GM12878 (cell line): Measurements from ENCODE around the gene RERE. TPM values are rescaled to one million over a fixed set of nuclear protein-coding genes. Genes with fewer than 3 reads are reported as not detected.

Experiments
- ATAC-seq: fragments of 200-7000 bp; cut with Tn5 transposase; 3 replicates; pipeline ENCODE4 v1.9.1; 2020; ENCODE audit warnings: mild to moderate bottlenecking, moderate library complexity
- BruUV-seq: library from RNA; stranded (reverse); fragments of 400-500 nt; replicated peaks from 2 replicates; lab custom pipeline; 2021; lab: Mats Ljungman, UMichigan
- CTCF ChIA-PET: fragments of 300-600 bp; sonication (Branson Sonifier 250); formaldehyde crosslinking; extraction: SDS; loops from one replicate; lab custom pipeline; 2021; ENCODE audit warnings: inconsistent platforms; lab: Yijun Ruan, JAX
- POLR2A ChIA-PET: fragments of 350-600 bp; formaldehyde crosslinking; extraction: SDS; loops from one replicate; lab custom pipeline; 2021; ENCODE audit warnings: inconsistent platforms; lab: Charles Lee
- RAD21 ChIA-PET: fragments of 300-600 bp; sonication (Branson Sonifier 250); formaldehyde crosslinking; loops from one replicate; lab custom pipeline; 2023; ENCODE audit warnings: antibody characterized with exemption; ENCODE audit not compliant: unreplicated experiment; lab: Charles Lee
- SMC1A ChIA-PET: fragments of 300-600 bp; sonication (Branson Sonifier 250); formaldehyde crosslinking; loops from one replicate; lab custom pipeline; 2023; ENCODE audit not compliant: unreplicated experiment, uncharacterized antibody; lab: Charles Lee
- DNase-seq: peaks from one replicate; pipeline ENCODE4 v3.0.0-alpha.2; 2011; ENCODE audit warnings: low read depth, low spot score
- FAIRE-seq: peaks from 3 replicates; lab custom pipeline; 2011; peaks lifted over from hg19 to GRCh38; lab: Jason Lieb, UNC
- H2AFZ ChIP-seq: 2 replicates; pipeline ENCODE4 v1.6.0; 2011; ENCODE audit warnings: low read depth, low read length, control low read depth; ENCODE audit not compliant: control insufficient read depth
- H3K27ac ChIP-seq: 2 replicates; pipeline ENCODE4 v1.5.1; 2011; ENCODE audit warnings: control low read depth; ENCODE audit not compliant: control insufficient read depth, insufficient read depth
- H3K27me3 ChIP-seq, 2 experiments: replicated peaks in 1 of 2; 2 replicates each; pipeline versions ENCODE4 v1.6.0 to v1.6.1; 2011; ENCODE audit warnings: low read length in 1 of 2; ENCODE audit not compliant: control insufficient read depth in 2 of 2, insufficient read depth in 2 of 2
- H3K36me3 ChIP-seq, 2 experiments: 2 replicates each; pipeline ENCODE4 v1.5.1; 2011; ENCODE audit warnings: low read length in 1 of 2; ENCODE audit not compliant: control insufficient read depth in 2 of 2, insufficient read depth in 2 of 2
- H3K4me1 ChIP-seq: 2 replicates; pipeline ENCODE4 v1.6.1; 2011; ENCODE audit warnings: mild to moderate bottlenecking, low read length, moderate library complexity, mixed read lengths; ENCODE audit not compliant: control insufficient read depth, insufficient read depth
- H3K4me2 ChIP-seq: 2 replicates; pipeline ENCODE4 v1.6.0; 2011; ENCODE audit warnings: control low read depth; ENCODE audit not compliant: control insufficient read depth, insufficient read depth
- H3K4me3 ChIP-seq: fragments of 200-600 bp; sonication (generic); 2 replicates; pipeline ENCODE4 v1.5.1; 2016
- H3K79me2 ChIP-seq: 2 replicates; pipeline ENCODE4 v1.6.0; 2011; ENCODE audit warnings: low read length; ENCODE audit not compliant: control insufficient read depth, insufficient read depth
- H3K9ac ChIP-seq: 2 replicates; pipeline ENCODE4 v1.8.0; 2011; ENCODE audit warnings: low read length, control low read depth, mixed read lengths; ENCODE audit not compliant: control insufficient read depth, insufficient read depth
- H3K9me3 ChIP-seq: replicated peaks from 3 replicates; pipeline ENCODE4 v1.5.1; 2011; ENCODE audit warnings: mild to moderate bottlenecking, low read length; ENCODE audit not compliant: control insufficient read depth, insufficient read depth
- H4K20me1 ChIP-seq: 2 replicates; pipeline ENCODE4 v1.6.0; 2011; ENCODE audit not compliant: control insufficient read depth, insufficient read depth
- BACH1 ChIP-seq: fragments of 450-650 bp; IDR thresholded peaks from 2 replicates; pipeline ENCODE4 v1.6.1; 2017; ENCODE audit warnings: mild to moderate bottlenecking, borderline replicate concordance
- CBFB ChIP-seq: IDR thresholded peaks from 2 replicates; pipeline ENCODE4 v1.6.1; 2016; ENCODE audit warnings: antibody characterized with exemption, low read depth
- EED ChIP-seq: sonication (generic); IDR thresholded peaks from 2 replicates; pipeline ENCODE4 v1.6.1; 2016; ENCODE audit warnings: antibody characterized with exemption, low read depth
- FOS ChIP-seq: IDR thresholded peaks from 3 replicates; pipeline ENCODE4 v1.6.1; 2011; ENCODE audit warnings: borderline replicate concordance; ENCODE audit not compliant: insufficient read length; ENCODE audit errors: extremely low read depth
- IRF3 ChIP-seq: fragments of 450-650 bp; IDR thresholded peaks from 2 replicates; pipeline ENCODE4 v1.6.1; 2014; ENCODE audit warnings: mild to moderate bottlenecking
- JUNB ChIP-seq: IDR thresholded peaks from 2 replicates; pipeline ENCODE4 v1.6.1; 2016; ENCODE audit warnings: antibody characterized with exemption, mild to moderate bottlenecking
- JUND ChIP-seq: IDR thresholded peaks from 2 replicates; pipeline ENCODE4 v1.6.1; 2012; ENCODE audit warnings: low read depth, mild to moderate bottlenecking, low read length, improper control_type of control experiment, moderate library complexity
- POLR2AphosphoS5 ChIP-seq: IDR thresholded peaks from 2 replicates; pipeline ENCODE4 v1.6.1; 2011; ENCODE audit warnings: mild to moderate bottlenecking, low read length, inconsistent platforms
- RAD51 ChIP-seq: fragments of 450-650 bp; IDR thresholded peaks from 2 replicates; pipeline ENCODE4 v1.6.1; 2016; ENCODE audit warnings: moderate library complexity, mild to moderate bottlenecking, inconsistent platforms
- RCOR1 ChIP-seq: conservative IDR thresholded peaks from 2 replicates; pipeline ENCODE4 v1.6.1; 2012; ENCODE audit warnings: low read depth, low read length, improper control_type of control experiment
- RUNX3 ChIP-seq: IDR thresholded peaks from 2 replicates; pipeline ENCODE4 v1.6.1; 2012; ENCODE audit warnings: low read length, inconsistent platforms
- SUZ12 ChIP-seq: fragments of 200-600 bp; sonication (generic); IDR thresholded peaks from one replicate; pipeline ENCODE4 v1.6.1; 2018; ENCODE audit warnings: antibody characterized with exemption, mild to moderate bottlenecking; ENCODE audit not compliant: unreplicated experiment
- ZNF24 ChIP-seq: fragments of 450-650 bp; IDR thresholded peaks from 2 replicates; pipeline ENCODE4 v1.6.1; 2017; ENCODE audit warnings: antibody characterized with exemption, mild to moderate bottlenecking
- ZNF384 ChIP-seq: IDR thresholded peaks from 2 replicates; pipeline ENCODE4 v1.6.1; 2012; ENCODE audit warnings: low read depth, mild to moderate bottlenecking, low read length, improper control_type of control experiment, borderline replicate concordance
- WGBS: methylation state at CpG from one replicate; pipeline ENCODE4 v1.1.6; 2016; ENCODE audit warnings: low lambda C conversion rate; ENCODE audit not compliant: insufficient replicate concordance, insufficient coverage; ENCODE audit errors: missing lambda C conversion rate; 5-methylcytosine and 5-hydroxymethylcytosine counted together
- in situ Hi-C: fragments of 300-500 bp; cut with MboI; formaldehyde crosslinking; loops from 9 replicates; pipeline ENCODE4 v1.14.3; 2018; ENCODE audit warnings: mixed read lengths
- intact Hi-C: fragments of 100-400 bp; cut with micrococcal nuclease; formaldehyde crosslinking; loops from one replicate; pipeline ENCODE4 v1.14.2; 2022; ENCODE audit not compliant: unreplicated experiment
- polyA plus RNA-seq, 11 experiments: library from polyadenylated mRNA; depleted of rRNA in 4 of 11; unstranded in 6 of 11; stranded (reverse) in 5 of 11; fragments of >200 nt; fragmentation: Nextera tagmentation in 4 of 11; fragmentation: Illumina TruSeq in 1 of 11; extraction: Ambion mirVana in 4 of 11; extraction: Trizol in 1 of 11; gene quantifications; 1 replicate in 1 of 11; 2 replicates in 10 of 11; pipeline versions ENCODE4 v1.2.1 to v1.2.3, GENCODE V29; 2011 to 2016; ENCODE audit warnings: inconsistent platforms in 2 of 11, missing spikeins in 2 of 11, low read depth in 1 of 11
- total RNA-seq, 4 experiments: library from RNA; depleted of rRNA in 3 of 4; stranded (reverse); fragments of >200 nt in 3 of 4; fragmentation: Illumina TruSeq in 1 of 4; extraction: Trizol in 1 of 4; gene quantifications; 2 replicates each; pipeline versions ENCODE4 v1.2.1 to v1.2.3, GENCODE V29; 2013 to 2021

RERE gene
- total and polyA plus RNA-seq, 10 of the 15 experiments (the other 5 are each of a cell fraction or from before 2014, with no cell fraction given): 5.2 to 60.5 (median 20.2) TPM

GRCh38 chr1:8547791-8548190 is 269.6 kb downstream of the RERE start:
- no peak for ATAC-seq
- no peak overlapping the region for H3K4me3 ChIP-seq
- TF ChIP-seq ZNF24 (no peak), BACH1 (no peak)
- FAIRE-seq: no peak
- peaks cover 2 to 4% of the 10 kb centered on the region in 2 experiments; a peak in 2 of 4 replicates for H3K36me3 ChIP-seq
- no TSS peak for BruUV-seq
- H3K79me2 ChIP-seq: no peaks in the 10 kb centered on the region
- no peaks in the 10 kb centered on the region for H3K27me3 ChIP-seq
- ChIA-PET RAD21 (no interaction called here), POLR2A (no interaction called here), SMC1A (no interaction called here), CTCF (no interaction called here)
- H3K4me2 ChIP-seq: no peak overlapping the region
- no peak overlapping the region for H3K9ac ChIP-seq
- in situ Hi-C loops: no loop called here
- DNase-seq: no peak
- intact Hi-C loops: no loop called here
- peaks cover 4% of the 10 kb centered on the region; the same call in 1 of the 2 replicates for H3K4me1 ChIP-seq
- H4K20me1 ChIP-seq: no peaks in the 10 kb centered on the region
- no peak overlapping the region for H3K27ac ChIP-seq
- 96% methylated on average over 4 of the region's 4 CpGs for WGBS
- H3K9me3 ChIP-seq: peaks cover 2% of the 10 kb centered on the region; the same call in 2 of the 3 replicates
- H2AFZ ChIP-seq: no peak overlapping the region

DNA sequence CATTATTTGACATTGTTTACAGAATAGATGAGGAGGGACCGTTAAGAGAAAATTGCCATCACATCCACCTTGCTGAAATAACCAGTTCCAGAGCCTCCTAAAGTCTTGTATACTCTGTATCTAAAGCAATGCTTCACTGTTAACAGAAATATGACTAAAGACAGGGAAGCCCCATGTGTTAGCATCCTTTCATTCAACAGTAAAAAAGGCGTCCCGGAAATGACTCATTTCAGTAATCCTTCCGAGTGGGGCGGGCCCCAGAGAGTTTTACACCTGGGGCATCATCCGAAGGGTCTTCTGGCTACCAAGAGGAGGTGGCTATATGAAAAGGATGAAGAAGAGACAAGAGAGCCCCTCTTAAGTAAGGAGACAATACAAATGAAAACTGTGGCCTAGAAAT is 272.4 kb downstream of the RERE start:
- Histone ChIP-seq H3K27me3 (no peaks in the 10 kb centered on the region), H3K9me3 (peaks cover 2% of the 10 kb centered on the region; the same call in 2 of the 3 replicates), H3K4me3 (no peak overlapping the region), H3K4me2 (no peak overlapping the region), H2AFZ (no peak overlapping the region), H3K9ac (no peak overlapping the region), H3K4me1 (peaks cover 17% of the 10 kb centered on the region), H3K27ac (no peak overlapping the region), H4K20me1 (no peaks in the 10 kb centered on the region), H3K79me2 (no peaks in the 10 kb centered on the region), H3K36me3 (no peaks in the 10 kb centered on the region; a peak in 1 of 4 replicates)
- SMC1A ChIA-PET: interaction anchor here (0.6 to 2.0 kb wide), 7 partner anchors 9 to 126 kb away, joined by 3 to 9 read pairs (median 3); no protein-coding TSS in a partner anchor
- ATAC-seq (peak; percentile 94), FAIRE-seq (no peak), DNase-seq (no peak)
- CTCF ChIA-PET: interaction anchor here (0.6 to 1.1 kb wide), 3 partner anchors 10 to 218 kb away, joined by 3 to 6 read pairs (median 3); no protein-coding TSS in a partner anchor
- 9% methylated on average over 6 of the region's 6 CpGs for WGBS
- RAD21 ChIA-PET: interaction anchor here (0.6 to 2.2 kb wide), 2 partner anchors 11 to 97 kb away, joined by 3 to 10 read pairs; no protein-coding TSS in a partner anchor
- in situ Hi-C loops (no loop called here), intact Hi-C loops (no loop called here)
- no TSS peak for BruUV-seq
- POLR2A ChIA-PET: interaction anchor here (0.6 kb wide), 2 partner anchors 12 to 82 kb away, joined by 3 read pairs; no protein-coding TSS in a partner anchor
- TF ChIP-seq JUND: peak; percentile 75
- TF ChIP-seq JUNB: peak; percentile 93
- no peak for TF ChIP-seq BACH1
- TF ChIP-seq ZNF384: no peak
- TF ChIP-seq FOS: no peak
- no peak for TF ChIP-seq CBFB
- TF ChIP-seq IRF3: no peak
- TF ChIP-seq SUZ12: no peak
- no peak for TF ChIP-seq POLR2AphosphoS5
- TF ChIP-seq RCOR1: no peak
- 0 out of 2 replicates have a peak, but pooled peaks have one; percentile 33 for TF ChIP-seq EED
- TF ChIP-seq RAD51: no peak
- no peak for TF ChIP-seq RUNX3
